GM19452 (cell line): Measurements from ENCODE around the gene GRPR.
"Not testable (repeated sequence)": the region's sequence is repeated elsewhere in the genome, so short reads cannot be mapped to it uniquely, and the experiment has no call there.

ENCODE experiments used
- ATAC-seq: cut with Tn5 transposase; IDR thresholded peaks from one replicate; pipeline ENCODE4 v1.9.1; 2021; ENCODE audit not compliant: unreplicated experiment

GRPR gene

GRCh38 chrX:16175329-16176061, 52.1 kb downstream of the GRPR start:
- ATAC-seq: no peak

GRCh38 chrX:16177260-16177659, 53.9 kb downstream of the GRPR start:
- ATAC-seq: no peak

- not testable (repeated sequence) for ATAC-seq
Measured at GRCh38 chrX:16183843-16184242, 60.5 kb downstream of the GRPR start.

- ATAC-seq: peak; percentile 98
Measured at GRCh38 chrX:16185725-16186136, 62.4 kb downstream of the GRPR start.

GRCh38 chrX:16186380-16187007, 63.1 kb downstream of the GRPR start:
- no peak for ATAC-seq

GRCh38 chrX:16187024-16187760, 63.8 kb downstream of the GRPR start:
- no peak for ATAC-seq

- ATAC-seq: no peak
Measured at GRCh38 chrX:16188687-16189086, 65.3 kb downstream of the GRPR start.

- no peak for ATAC-seq
Measured at GRCh38 chrX:16191605-16192004, 68.2 kb downstream of the GRPR start.

GRCh38 chrX:16196829-16197228, 73.5 kb downstream of the GRPR start:
- no peak for ATAC-seq

- no peak for ATAC-seq
Measured at GRCh38 chrX:16199343-16199742, 76.0 kb downstream of the GRPR start.

- ATAC-seq: no peak
Measured at GRCh38 chrX:16202943-16203342, 79.6 kb downstream of the GRPR start.
